Dermis blood vessel endothelial cell (primary cell): ENCODE data around the gene AMZ1. TPM values are rescaled to one million over a fixed set of nuclear protein-coding genes. Genes with fewer than 3 reads are reported as not detected.
"Not testable (repeated sequence)": the region's sequence is repeated elsewhere in the genome, so short reads cannot be mapped to it uniquely, and the experiment has no call there.

ENCODE experiments used
- DNase-seq: peaks from one replicate; pipeline ENCODE4 v3.0.0; 2010
- total RNA-seq: library from RNA; depleted of rRNA; stranded (reverse); fragments of >200 nt; gene quantifications from 2 replicates; pipeline ENCODE4 v1.2.3, GENCODE V29; 2014

AMZ1 gene
- total RNA-seq, 1 donor from 2014 or later: under 0.01 TPM

DNA sequence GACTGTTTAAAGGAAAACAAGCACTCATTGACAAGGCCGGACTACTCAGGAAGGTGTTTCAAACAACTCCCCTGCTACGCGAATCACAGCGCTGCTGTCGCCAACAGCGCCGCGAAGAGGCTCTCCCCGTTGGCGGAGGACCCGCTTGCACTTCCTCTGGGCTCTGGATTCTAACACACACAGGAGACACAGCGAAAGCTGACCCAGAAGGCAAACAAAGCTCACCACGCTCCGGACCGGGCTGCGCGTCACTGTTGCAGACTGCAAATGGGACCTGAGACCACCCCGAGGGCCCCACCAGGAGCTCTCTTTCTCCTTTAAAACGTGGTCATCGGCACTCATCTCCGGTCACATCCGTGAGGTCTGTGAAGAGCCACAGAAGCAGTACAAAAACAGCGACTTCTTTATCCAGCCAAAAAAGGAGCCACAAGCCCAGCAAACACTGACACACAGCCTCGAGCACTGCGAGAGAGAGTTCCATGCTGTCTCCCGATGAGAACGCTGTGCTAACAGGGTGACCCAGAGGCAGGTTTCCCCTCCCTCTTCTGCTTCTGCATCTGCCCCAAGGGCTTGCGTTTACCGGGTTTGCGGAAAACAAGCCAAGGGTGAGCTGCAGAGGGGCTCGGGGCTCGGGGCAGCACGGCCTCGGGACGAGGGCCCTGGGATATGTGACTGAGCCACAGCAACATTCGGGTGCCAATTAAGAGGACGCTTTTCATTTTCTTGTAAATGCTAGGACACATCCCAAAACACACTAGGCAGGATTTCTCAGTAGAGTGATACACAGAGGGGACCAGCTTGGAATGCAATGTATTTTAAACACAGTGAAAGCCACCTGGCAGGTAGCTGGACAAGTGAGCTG lies 41.3 kb downstream of the AMZ1 start:
- DNase-seq: no peak

DNA sequence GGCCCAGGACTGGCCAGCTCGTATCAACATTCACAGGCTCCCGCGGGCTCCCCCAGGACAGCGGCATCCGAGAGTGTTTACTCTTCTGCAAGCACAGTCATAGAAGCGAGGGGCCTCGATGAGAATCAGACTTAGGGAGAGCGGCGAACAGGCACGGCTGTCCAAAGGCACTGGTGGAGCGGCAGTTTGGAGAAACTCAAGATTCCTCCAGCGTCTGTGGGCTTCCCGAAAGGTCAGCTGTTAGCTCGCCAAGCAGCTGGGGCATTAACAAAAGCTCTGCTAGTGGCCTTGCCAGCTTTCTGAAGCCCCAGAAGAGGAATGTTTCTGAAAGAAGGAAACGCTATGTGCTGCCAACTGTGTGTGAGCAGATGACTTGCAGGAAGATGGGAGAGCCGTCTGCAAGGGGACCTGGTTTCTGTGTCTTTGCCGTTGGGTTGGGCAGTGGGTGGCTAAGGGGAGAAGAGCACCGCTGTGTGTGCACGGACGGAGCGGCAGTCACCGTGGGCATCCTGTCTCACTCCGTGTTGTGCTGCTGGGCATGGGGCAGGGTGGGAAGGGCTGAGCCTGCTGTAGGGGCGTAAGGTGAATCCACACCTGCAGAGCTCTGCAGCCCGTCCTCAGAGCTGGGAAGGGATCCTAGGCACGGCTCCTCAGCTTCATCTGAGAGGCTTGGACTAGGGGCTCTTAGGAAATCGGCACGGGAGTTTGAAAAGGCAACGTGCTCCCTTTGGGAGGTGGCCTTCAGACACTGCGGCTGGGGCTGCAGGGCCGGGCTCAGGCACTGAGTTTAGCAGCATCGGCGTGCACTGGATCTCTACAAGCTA lies 42.1 kb downstream of the AMZ1 start:
- no peak for DNase-seq

- DNase-seq: no peak
Observed at GRCh38 chr7:2730846-2731770, 43.1 kb downstream of the AMZ1 start.

GRCh38 chr7:2732388-2732787 lies 44.4 kb downstream of the AMZ1 start:
- no peak for DNase-seq

GRCh38 chr7:2732959-2733584 lies 45.1 kb downstream of the AMZ1 start:
- peak; percentile 84 for DNase-seq

- DNase-seq: no peak
Observed at GRCh38 chr7:2734084-2734686, 46.2 kb downstream of the AMZ1 start.

DNA sequence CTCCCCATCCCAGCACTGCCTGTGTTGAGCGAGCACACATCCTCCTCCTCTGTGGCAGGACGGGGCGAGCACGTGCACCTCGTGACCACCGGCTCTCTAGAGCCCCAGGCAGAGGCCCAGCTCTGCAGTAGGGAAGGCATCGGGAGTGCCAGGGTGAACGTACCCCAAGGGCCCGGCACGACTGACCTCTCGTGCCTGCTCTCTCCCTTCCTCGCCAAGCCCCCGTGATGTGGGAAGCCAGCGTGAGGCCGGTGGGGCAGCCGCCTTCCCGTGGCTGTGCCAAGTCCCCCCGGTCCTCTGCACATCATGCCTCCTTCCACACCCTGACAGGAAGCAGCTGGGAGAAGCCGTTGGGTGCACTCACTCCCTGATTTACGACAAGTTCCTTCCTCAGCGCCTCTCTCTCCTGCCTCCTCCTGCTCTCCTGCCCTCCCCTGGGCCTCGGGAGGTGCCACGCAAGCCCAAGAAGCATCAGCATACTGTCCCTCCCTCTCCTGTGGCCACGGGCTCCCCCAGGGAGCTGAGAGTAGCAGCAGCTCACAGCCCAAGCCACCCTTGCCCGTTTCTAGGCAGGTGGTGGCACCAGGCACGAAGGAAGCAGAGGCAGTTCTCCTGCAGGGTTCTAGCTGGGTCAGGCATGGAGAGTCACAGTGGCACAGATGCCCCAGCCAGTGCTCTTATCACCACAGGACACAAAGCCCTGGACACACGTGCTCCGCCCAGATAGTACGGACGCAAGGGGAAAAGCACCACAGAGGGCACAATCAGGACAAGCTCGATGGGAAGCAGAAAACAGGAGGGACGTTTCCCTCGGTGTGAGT lies 47.0 kb downstream of the AMZ1 start:
- DNase-seq: peak; percentile 78

- DNase-seq: no peak
Observed at GRCh38 chr7:2735744-2736143, 47.7 kb downstream of the AMZ1 start.

GRCh38 chr7:2736411-2736914 lies 48.5 kb downstream of the AMZ1 start:
- DNase-seq: no peak

DNA sequence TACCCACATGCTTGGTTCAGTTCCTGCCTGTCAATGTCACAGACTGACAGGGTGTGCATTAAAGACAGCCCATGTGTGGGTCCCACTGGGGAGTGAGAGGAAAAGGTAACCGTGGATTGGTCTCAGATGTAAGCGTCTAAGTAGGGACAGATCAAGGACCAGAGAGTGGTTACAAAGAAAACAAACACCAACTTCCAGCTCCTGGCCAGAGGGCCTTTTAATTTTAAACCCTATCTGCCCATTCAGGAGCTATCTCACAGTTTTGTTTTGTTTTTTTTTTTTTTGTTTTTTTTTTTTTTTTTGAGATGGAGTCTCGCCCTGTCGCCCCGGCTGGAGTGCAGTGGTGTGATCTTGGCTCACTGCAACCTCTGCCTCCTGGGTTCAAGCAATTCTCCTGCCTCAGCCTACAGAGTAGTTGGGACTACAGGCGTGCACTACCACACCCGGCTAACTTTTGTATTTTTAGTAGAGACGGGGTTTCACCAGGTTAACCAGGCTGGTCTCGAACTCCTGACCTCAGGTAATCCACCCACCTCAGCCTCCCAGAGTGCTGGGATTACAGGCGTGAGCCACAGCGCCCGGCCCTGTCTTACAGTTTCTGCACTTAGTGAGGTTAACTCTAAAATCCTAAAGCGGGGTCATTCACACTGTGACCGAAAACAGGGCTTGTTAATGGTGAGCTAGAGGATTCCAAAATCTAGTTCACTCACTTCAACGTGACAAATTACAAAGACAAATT lies 49.2 kb downstream of the AMZ1 start:
- DNase-seq: not testable (repeated sequence)

GRCh38 chr7:2737771-2738540 lies 50.0 kb downstream of the AMZ1 start:
- no peak for DNase-seq

DNA sequence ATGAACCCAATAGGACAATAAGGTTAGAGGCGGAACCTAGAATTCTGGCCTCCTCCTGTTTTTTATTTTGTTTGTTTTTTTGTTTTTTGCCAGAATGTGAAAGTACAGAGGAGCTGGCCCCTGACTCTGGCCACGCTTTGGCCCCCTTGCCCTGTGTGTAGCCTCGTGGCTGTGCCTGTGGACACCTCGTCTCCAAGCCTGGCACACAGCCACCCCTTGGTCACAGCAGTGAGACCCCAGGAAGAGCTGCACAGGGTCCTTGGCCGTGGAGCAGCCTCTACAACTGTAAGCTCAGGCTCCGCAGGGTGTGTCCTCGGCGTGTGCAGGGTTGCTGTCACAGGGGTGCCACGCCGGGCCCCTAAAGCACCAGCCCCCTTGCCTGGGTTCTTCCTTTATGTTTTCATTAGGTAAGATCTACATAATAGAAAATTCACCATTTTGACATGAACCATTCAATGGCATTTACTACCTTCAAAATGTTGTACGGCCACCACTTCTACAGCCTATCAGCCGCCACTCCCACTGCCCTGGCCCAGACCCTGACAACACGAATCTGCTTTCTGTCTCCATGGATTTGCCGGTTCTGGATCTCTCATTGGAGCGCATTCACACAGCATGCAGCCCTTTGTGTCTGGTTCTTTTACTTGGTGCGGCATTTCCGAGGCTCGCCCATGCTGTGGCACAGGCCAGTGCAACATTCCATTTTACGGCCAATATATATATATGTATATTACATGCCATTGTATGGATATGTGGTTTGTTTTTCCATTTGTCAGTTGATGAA lies 51.0 kb downstream of the AMZ1 start:
- DNase-seq: no peak

GRCh38 chr7:2743523-2744185 lies 55.7 kb downstream of the AMZ1 start:
- not testable (repeated sequence) for DNase-seq

- not testable (repeated sequence) for DNase-seq
Observed at GRCh38 chr7:2748684-2749083, 60.7 kb downstream of the AMZ1 start.

DNA sequence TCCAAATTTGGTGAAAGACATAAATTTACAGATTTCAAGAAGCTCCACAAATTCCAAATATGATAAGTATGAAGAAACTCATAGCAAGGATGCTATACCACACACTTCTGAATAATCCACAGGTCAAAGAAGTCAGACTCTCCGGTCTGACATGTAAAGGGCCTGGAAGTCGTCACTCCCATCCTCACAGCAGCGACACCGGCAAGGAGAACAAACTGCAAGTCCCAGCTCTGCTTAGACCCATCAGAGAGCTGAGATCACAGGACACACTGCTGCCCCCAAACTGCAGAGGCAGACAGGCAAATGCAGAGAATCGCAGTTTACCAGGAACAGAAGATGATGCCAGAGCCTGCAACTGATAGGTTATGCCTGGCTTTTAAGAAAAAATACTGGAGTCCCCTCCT lies 62.0 kb downstream of the AMZ1 start:
- DNase-seq: no peak

- no peak for DNase-seq
Observed at GRCh38 chr7:2751086-2751485, 63.1 kb downstream of the AMZ1 start.

- DNase-seq: no peak
Observed at GRCh38 chr7:2753148-2753547, 65.1 kb downstream of the AMZ1 start.

- peak; percentile 43 for DNase-seq
Observed at GRCh38 chr7:2754086-2754485, 66.1 kb downstream of the AMZ1 start.
